Measurements from ENCODE around the gene TRPM6. TPM values are rescaled to one million over a fixed set of nuclear protein-coding genes. Genes with fewer than 3 reads are reported as not detected.

Gene TRPM6
- total and polyA plus RNA-seq, 10 donors: 0.05 to 9.9 (median 1.7) TPM

DNA sequence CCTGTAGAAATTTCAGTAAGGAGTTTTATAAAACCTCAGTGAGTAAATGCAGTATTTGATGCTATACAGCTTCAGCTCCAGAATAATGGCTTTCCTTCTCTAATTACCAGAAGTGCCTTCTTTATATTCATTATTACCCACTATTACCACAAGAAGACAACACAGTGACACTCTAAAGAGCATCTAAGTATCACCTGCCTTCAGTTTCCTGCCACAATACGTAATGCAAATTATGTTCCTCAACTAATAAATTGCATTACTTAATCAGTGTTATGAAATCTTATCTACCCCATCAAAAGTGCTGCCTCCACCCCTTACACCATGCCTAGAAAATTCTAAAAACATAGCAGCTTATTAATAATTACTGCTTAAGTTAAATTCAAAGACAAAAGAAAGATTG is 91.9 kb downstream of the TRPM6 start:
- H3K27ac ChIP-seq: no peak overlapping the region
- H3K9me3 ChIP-seq: no peaks in the 10 kb centered on the region
- intact Hi-C loops (cut with DNase I; ENCODE audit: low total_unique reads): no loop called here
- DNase-seq: no peak
- H3K4me1 ChIP-seq: no peaks in the 10 kb centered on the region
- peaks cover 0 to 11% (median 0%) of the 10 kb centered on the region in 6 donors for H3K36me3 ChIP-seq
- TF ChIP-seq POLR2AphosphoS5 (IDR thresholded peaks at IDR 0.05): no peak
- no peak for TF ChIP-seq POLR2A (IDR thresholded peaks at IDR 0.05)
- TF ChIP-seq, protein P1, sequence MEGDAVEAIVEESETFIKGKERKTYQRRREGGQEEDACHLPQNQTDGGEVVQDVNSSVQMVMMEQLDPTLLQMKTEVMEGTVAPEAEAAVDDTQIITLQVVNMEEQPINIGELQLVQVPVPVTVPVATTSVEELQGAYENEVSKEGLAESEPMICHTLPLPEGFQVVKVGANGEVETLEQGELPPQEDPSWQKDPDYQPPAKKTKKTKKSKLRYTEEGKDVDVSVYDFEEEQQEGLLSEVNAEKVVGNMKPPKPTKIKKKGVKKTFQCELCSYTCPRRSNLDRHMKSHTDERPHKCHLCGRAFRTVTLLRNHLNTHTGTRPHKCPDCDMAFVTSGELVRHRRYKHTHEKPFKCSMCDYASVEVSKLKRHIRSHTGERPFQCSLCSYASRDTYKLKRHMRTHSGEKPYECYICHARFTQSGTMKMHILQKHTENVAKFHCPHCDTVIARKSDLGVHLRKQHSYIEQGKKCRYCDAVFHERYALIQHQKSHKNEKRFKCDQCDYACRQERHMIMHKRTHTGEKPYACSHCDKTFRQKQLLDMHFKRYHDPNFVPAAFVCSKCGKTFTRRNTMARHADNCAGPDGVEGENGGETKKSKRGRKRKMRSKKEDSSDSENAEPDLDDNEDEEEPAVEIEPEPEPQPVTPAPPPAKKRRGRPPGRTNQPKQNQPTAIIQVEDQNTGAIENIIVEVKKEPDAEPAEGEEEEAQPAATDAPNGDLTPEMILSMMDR (IDR thresholded peaks at IDR 0.05 in 8 of 11, conservative IDR thresholded peaks at IDR 0.05 in 3 of 11): no peak
- WGBS, 5 donors: 38 to 69% (median 56%) methylated on average over 1 of the region's 1 CpG
- H3K27me3 ChIP-seq (replicated peaks in 1 of 7): peaks cover 0 to 4% (median 0%) of the 10 kb centered on the region in 7 donors
- no peak overlapping the region for H3K4me3 ChIP-seq

GRCh38 chr9:74795081-74795480 is 92.6 kb downstream of the TRPM6 start:
- TF ChIP-seq, protein P1 (IDR thresholded peaks at IDR 0.05 in 8 of 11, conservative IDR thresholded peaks at IDR 0.05 in 3 of 11): no peak
- no peak for TF ChIP-seq POLR2AphosphoS5 (IDR thresholded peaks at IDR 0.05)
- no peak for TF ChIP-seq POLR2A (IDR thresholded peaks at IDR 0.05)
- no peak for DNase-seq
- no peak overlapping the region for H3K27ac ChIP-seq
- H3K9me3 ChIP-seq: no peaks in the 10 kb centered on the region
- no peaks in the 10 kb centered on the region for H3K4me1 ChIP-seq
- H3K27me3 ChIP-seq (replicated peaks in 1 of 7): peaks cover 0 to 4% (median 0%) of the 10 kb centered on the region in 7 donors
- H3K36me3 ChIP-seq: peaks cover 0 to 5% (median 0%) of the 10 kb centered on the region in 6 donors
- no peak overlapping the region for H3K4me3 ChIP-seq
- intact Hi-C loops (cut with DNase I; ENCODE audit: low total_unique reads): no loop called here
- 88 to 92% (median 89%) methylated on average over 4 of the region's 4 CpGs for WGBS, 5 donors

DNA sequence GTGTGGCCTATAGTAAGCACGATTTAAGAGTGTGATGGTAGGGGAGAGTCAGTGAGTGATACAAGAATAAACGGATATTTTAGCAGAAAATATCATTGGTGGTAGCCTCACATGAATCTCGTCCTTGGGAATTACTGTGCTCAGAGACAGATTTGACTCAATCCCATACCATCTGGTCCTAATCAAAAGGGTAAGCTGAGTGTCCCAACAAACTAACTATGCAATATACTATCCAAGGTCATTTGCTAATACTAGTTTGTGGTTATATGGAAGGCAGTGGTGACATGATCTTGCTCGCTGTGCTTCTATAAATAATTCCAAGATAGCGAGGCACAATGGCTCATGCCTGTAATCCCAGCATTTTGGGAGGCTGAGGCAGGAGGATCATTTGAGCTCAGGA is 103.2 kb downstream of the TRPM6 start:
- Histone ChIP-seq H3K27ac (no peak overlapping the region), H3K36me3 (peaks cover 0 to 34% (median 0%) of the 10 kb centered on the region in 6 donors), H3K4me1 (no peaks in the 10 kb centered on the region), H3K9me3 (no peaks in the 10 kb centered on the region), H3K27me3 (replicated peaks in 1 of 7) (no peaks in the 10 kb centered on the region), H3K4me3 (no peak overlapping the region)
- intact Hi-C loops (cut with DNase I; ENCODE audit: low total_unique reads): no loop called here
- TF ChIP-seq POLR2A (IDR thresholded peaks at IDR 0.05) (no peak), POLR2AphosphoS5 (IDR thresholded peaks at IDR 0.05) (no peak)
- TF ChIP-seq, protein P1 (IDR thresholded peaks at IDR 0.05 in 8 of 11, conservative IDR thresholded peaks at IDR 0.05 in 3 of 11): no peak
- DNase-seq: no peak
- 79 to 91% (median 82%) methylated on average over 5 of the region's 5 CpGs for WGBS, 5 donors

DNA sequence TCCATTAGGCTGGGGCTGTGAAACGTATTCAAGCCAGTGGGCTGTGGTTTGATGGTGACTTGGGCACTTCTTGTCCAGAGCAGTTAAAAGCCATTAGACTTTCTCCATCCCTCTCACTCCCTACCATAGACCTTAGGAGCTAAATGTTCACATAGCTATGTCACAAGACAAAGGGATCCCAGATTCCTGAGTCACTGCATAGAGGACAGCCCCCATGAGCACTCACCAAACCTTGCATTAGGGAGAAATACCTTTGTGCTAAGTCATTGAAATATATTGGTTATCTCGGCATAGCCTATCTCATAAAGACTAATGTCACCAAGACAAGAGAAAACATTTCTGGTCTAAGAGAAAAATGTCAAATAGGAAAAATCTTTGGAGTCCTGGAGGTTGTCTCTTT is 104.3 kb downstream of the TRPM6 start:
- WGBS, 5 donors: 66 to 77% (median 75%) methylated on average over 2 of the region's 2 CpGs
- no peaks in the 10 kb centered on the region for H3K9me3 ChIP-seq
- H3K27ac ChIP-seq: no peak overlapping the region
- H3K27me3 ChIP-seq (replicated peaks in 1 of 7): no peaks in the 10 kb centered on the region
- H3K36me3 ChIP-seq: peaks cover 0 to 28% (median 0%) of the 10 kb centered on the region in 6 donors
- H3K4me3 ChIP-seq: no peak overlapping the region
- DNase-seq: no peak
- TF ChIP-seq, protein P1 (IDR thresholded peaks at IDR 0.05 in 8 of 11, conservative IDR thresholded peaks at IDR 0.05 in 3 of 11): no peak
- no peak for TF ChIP-seq POLR2A (IDR thresholded peaks at IDR 0.05)
- TF ChIP-seq POLR2AphosphoS5 (IDR thresholded peaks at IDR 0.05): no peak
- H3K4me1 ChIP-seq: no peaks in the 10 kb centered on the region
- intact Hi-C loops (cut with DNase I; ENCODE audit: low total_unique reads): no loop called here

Data from spleen (tissue), 11 donors.